ENCODE data around the gene RASGRF2.

The RASGRF2 gene

DNA sequence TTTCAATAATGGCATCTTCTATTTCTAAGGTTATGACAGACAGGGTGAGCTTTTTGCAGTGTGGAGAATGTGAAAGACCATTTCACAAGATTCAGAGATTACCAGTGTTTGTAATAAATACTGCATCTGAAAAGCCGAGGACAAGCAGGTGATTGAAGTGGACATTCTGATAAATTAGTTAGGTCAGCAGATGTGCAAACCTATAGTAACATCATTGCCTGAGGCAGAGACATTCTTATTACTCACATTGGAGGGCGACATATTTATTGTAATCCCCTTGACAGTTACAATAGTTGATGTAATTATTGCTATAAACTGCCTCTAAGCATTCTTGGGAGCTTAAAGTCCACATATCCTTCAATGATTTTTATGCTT is 3.3 kb downstream of the RASGRF2 start:
- Histone ChIP-seq H3K4me3 (ENCODE audit: low read length, poor library complexity, severe bottlenecking) (no peak overlapping the region), H3K4me1 (ENCODE audit: insufficient read depth, low read length, poor library complexity, severe bottlenecking) (peaks cover 7% of the 10 kb centered on the region), H3K4me2 (ENCODE audit: low read depth, low read length, poor library complexity, severe bottlenecking) (no peak overlapping the region), H3K9ac (ENCODE audit: low read depth, low read length, poor library complexity, severe bottlenecking) (no peak overlapping the region), H3K9me2 (replicated peaks; ENCODE audit: low read depth, low read length) (no peaks in the 10 kb centered on the region), H3F3A (ENCODE audit: low read depth) (no peaks in the 10 kb centered on the region), H3K79me2 (ENCODE audit: insufficient read depth, low read length) (no peaks in the 10 kb centered on the region), H3K36me3 (ENCODE audit: insufficient read depth, low read length) (no peaks in the 10 kb centered on the region), H2AFZ (ENCODE audit: low read length) (no peak overlapping the region), H4K20me1 (ENCODE audit: insufficient read depth, low read length, poor library complexity, severe bottlenecking) (no peaks in the 10 kb centered on the region), H3K27me3 (ENCODE audit: insufficient read depth, low read length, poor library complexity, severe bottlenecking) (no peaks in the 10 kb centered on the region), H3K9me3 (ENCODE audit: insufficient read depth, low read depth, low read length) (no peaks in the 10 kb centered on the region)
- TF ChIP-seq, protein P1, sequence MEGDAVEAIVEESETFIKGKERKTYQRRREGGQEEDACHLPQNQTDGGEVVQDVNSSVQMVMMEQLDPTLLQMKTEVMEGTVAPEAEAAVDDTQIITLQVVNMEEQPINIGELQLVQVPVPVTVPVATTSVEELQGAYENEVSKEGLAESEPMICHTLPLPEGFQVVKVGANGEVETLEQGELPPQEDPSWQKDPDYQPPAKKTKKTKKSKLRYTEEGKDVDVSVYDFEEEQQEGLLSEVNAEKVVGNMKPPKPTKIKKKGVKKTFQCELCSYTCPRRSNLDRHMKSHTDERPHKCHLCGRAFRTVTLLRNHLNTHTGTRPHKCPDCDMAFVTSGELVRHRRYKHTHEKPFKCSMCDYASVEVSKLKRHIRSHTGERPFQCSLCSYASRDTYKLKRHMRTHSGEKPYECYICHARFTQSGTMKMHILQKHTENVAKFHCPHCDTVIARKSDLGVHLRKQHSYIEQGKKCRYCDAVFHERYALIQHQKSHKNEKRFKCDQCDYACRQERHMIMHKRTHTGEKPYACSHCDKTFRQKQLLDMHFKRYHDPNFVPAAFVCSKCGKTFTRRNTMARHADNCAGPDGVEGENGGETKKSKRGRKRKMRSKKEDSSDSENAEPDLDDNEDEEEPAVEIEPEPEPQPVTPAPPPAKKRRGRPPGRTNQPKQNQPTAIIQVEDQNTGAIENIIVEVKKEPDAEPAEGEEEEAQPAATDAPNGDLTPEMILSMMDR (conservative IDR thresholded peaks at IDR 0.05; ENCODE audit: low read length), result peak; percentile 17; the same call in 1 of the 2 replicates
- no peak for TF ChIP-seq EZH2phosphoT487 (IDR thresholded peaks at IDR 0.05; ENCODE audit: borderline replicate concordance)

DNA sequence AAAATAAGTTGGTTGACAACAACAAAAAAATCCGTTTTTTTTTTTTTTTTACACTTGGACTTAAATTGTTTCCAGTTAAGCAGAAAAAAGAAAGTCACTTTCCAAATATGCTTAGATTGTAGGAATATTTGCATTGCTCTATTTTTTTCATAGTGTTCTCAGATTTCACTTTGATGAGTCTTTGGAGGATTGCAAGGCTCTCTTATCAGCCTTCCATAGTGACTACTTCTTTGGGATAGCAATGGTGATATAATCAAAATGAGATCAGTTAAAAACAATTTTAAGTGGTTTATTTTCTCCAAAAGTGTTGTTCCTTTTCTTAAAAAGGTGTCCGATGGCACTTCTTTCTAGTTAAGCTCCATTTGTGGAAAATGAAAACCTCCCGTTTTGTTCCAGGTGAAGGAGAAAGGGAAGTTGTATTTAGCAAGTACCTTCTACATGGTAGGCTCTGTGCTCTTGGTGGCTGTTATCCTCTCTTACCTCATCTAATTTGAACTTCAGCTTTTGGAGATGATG is 3.9 kb downstream of the RASGRF2 start:
- Histone ChIP-seq H3K27me3 (ENCODE audit: insufficient read depth, low read length, poor library complexity, severe bottlenecking) (no peaks in the 10 kb centered on the region), H3K9me2 (replicated peaks; ENCODE audit: low read depth, low read length) (no peaks in the 10 kb centered on the region), H3K4me3 (ENCODE audit: low read length, poor library complexity, severe bottlenecking) (no peak overlapping the region), H3K9ac (ENCODE audit: low read depth, low read length, poor library complexity, severe bottlenecking) (no peak overlapping the region), H4K20me1 (ENCODE audit: insufficient read depth, low read length, poor library complexity, severe bottlenecking) (no peaks in the 10 kb centered on the region), H3K36me3 (ENCODE audit: insufficient read depth, low read length) (no peaks in the 10 kb centered on the region), H3K79me2 (ENCODE audit: insufficient read depth, low read length) (no peaks in the 10 kb centered on the region), H3K4me1 (ENCODE audit: insufficient read depth, low read length, poor library complexity, severe bottlenecking) (peaks cover 5% of the 10 kb centered on the region), H3F3A (ENCODE audit: low read depth) (no peaks in the 10 kb centered on the region), H3K4me2 (ENCODE audit: low read depth, low read length, poor library complexity, severe bottlenecking) (no peak overlapping the region), H3K9me3 (ENCODE audit: insufficient read depth, low read depth, low read length) (no peaks in the 10 kb centered on the region), H2AFZ (ENCODE audit: low read length) (no peak overlapping the region)
- TF ChIP-seq, protein P1 (conservative IDR thresholded peaks at IDR 0.05; ENCODE audit: low read length), result no peak
- TF ChIP-seq EZH2phosphoT487 (IDR thresholded peaks at IDR 0.05; ENCODE audit: borderline replicate concordance), result no peak

DNA sequence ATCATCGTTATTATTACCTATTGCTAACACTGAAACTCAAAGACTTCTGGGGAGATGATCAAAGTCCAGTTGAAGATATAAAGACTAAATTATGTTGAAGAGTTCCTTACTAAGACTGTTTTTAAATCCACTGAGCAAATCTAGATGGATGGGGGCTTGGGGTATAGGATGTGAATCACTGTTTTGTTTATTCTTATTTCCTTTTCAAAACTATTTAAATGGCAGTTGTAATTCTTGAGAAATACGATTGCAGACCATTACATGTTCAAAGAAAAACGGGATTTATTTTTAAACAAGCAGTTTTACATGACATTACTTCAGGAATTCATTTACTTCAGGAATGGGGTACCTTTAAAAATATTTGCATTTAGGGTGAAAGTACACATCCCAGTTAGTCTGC is 4.3 kb downstream of the RASGRF2 start:
- Histone ChIP-seq H3K4me2 (ENCODE audit: low read depth, low read length, poor library complexity, severe bottlenecking) (no peak overlapping the region), H3K4me3 (ENCODE audit: low read length, poor library complexity, severe bottlenecking) (no peak overlapping the region), H3K9me2 (replicated peaks; ENCODE audit: low read depth, low read length) (no peaks in the 10 kb centered on the region), H3K36me3 (ENCODE audit: insufficient read depth, low read length) (no peaks in the 10 kb centered on the region), H3K79me2 (ENCODE audit: insufficient read depth, low read length) (no peaks in the 10 kb centered on the region), H3K27me3 (ENCODE audit: insufficient read depth, low read length, poor library complexity, severe bottlenecking) (no peaks in the 10 kb centered on the region), H3K9ac (ENCODE audit: low read depth, low read length, poor library complexity, severe bottlenecking) (no peak overlapping the region), H2AFZ (ENCODE audit: low read length) (no peak overlapping the region), H3K4me1 (ENCODE audit: insufficient read depth, low read length, poor library complexity, severe bottlenecking) (peaks cover 5% of the 10 kb centered on the region), H4K20me1 (ENCODE audit: insufficient read depth, low read length, poor library complexity, severe bottlenecking) (no peaks in the 10 kb centered on the region), H3F3A (ENCODE audit: low read depth) (no peaks in the 10 kb centered on the region), H3K9me3 (ENCODE audit: insufficient read depth, low read depth, low read length) (no peaks in the 10 kb centered on the region)
- TF ChIP-seq, protein P1 (conservative IDR thresholded peaks at IDR 0.05; ENCODE audit: low read length), result no peak
- TF ChIP-seq EZH2phosphoT487 (IDR thresholded peaks at IDR 0.05; ENCODE audit: borderline replicate concordance), result no peak

All from Loucy (cell line).